GM18508 (cell line): ENCODE measurements around the gene TRPM2.
"Not testable (repeated sequence)": the region's sequence is repeated elsewhere in the genome, so short reads cannot be mapped to it uniquely, and the experiment has no call there.

Experiments used
- ATAC-seq: cut with Tn5 transposase; IDR thresholded peaks from one replicate; pipeline ENCODE4 v1.9.1; 2021; ENCODE audit warnings: moderate number of reproducible peaks; ENCODE audit not compliant: insufficient read depth, unreplicated experiment

Gene TRPM2

DNA sequence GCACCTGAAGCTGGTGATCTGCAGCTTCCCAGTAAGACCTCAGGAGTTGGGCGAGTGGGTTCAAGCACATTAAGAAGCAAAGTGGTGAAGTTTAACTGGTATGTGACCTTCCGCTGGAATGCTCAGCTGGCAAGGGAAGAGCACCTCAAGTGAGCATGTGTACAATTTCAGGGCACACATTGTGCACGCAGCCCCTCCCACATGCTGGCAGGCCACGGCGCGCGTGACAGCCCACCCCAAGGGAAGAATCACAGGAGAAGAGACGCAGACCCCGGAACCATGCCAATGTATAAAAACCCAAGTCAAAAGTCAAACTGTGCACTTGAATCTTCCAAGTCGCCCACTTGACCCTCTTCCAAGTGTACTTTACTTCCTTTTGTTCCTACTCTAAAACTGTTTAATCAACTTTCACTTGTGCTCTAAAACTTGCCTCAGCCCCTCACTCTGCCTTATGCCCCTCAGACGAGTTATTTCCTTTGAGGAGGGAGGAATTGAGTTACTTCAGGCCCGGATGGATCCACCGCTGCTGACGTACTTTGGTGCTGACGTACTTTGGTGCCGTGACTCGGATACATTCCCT lies 121.9 kb downstream of the TRPM2 start:
- no peak for ATAC-seq

DNA sequence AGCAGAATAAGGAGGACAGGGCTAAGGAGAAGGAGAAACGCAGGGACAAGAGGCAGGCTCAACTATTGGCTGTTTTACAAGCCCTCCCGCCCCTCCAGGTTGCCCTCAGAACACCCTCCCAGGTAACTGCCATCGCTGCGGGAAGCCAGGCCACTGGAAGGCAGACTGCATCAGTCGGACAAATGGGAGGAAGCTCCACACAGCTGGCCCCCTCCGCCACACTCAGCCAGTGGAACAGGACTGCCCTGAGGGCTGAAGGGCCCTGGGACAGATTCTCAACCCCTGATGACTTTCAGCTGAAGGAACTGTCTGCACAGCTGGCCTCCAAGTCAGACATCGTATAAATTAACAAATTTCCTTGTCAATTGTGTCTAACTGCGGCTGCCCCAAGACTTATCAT lies 123.7 kb downstream of the TRPM2 start:
- no peak for ATAC-seq

GRCh38 chr21:44477712-44478111 lies 124.3 kb downstream of the TRPM2 start:
- no peak for ATAC-seq

DNA sequence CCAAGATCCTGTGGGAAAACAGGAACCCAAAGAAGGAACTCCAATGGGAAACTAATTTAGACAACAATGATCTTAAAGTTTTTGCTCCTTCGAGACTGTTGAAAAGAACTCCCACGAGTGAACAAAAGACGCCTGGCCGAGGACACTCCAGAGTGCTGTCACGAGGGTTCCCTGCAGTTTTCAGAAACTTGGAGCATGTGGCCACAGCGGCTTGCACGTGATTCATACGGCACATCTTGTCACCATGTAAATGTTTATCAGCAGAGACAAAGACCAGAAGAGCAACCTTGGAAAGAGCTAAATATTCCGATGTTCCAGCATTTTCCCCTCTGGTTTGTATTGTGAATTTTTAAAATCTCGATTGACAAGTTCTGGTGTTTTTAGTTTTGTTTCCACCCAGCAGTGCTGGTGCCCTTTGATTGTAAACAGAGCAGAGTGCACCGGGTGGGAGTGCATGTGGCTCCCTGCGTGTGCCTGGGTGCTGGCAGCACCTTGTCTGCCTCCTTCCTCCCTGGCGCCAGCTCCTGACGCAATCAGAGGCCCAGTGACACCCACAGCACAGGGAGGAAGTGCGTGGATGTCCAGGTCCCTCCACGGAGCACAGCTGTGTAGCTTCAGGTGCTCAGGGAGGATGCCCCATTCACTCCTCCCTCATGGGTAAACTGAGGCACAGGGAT lies 124.8 kb downstream of the TRPM2 start:
- no peak for ATAC-seq

DNA sequence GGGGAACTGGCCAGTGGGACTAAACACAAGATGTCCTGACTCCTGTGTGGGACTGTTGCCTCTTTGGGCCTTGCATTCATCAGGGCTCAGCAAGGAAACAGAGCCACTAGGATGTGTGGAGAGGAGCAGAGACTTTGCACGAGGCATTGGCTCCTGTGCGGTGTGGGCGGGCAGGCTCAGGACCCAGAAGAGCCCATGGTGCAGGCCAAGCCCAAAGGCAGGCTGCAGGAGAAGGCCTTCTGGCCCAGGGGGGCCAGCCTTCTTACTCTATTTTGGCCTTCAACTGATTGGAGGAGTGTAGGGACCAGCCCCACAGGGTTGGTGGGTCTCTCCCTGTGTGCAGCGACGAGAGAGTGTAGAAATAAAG lies 125.4 kb downstream of the TRPM2 start:
- no peak for ATAC-seq

GRCh38 chr21:44479556-44480199 lies 126.3 kb downstream of the TRPM2 start:
- not testable (repeated sequence) for ATAC-seq

GRCh38 chr21:44480200-44481053 lies 127.0 kb downstream of the TRPM2 start:
- no peak for ATAC-seq

GRCh38 chr21:44482581-44483287 lies 129.3 kb downstream of the TRPM2 start:
- no peak for ATAC-seq

DNA sequence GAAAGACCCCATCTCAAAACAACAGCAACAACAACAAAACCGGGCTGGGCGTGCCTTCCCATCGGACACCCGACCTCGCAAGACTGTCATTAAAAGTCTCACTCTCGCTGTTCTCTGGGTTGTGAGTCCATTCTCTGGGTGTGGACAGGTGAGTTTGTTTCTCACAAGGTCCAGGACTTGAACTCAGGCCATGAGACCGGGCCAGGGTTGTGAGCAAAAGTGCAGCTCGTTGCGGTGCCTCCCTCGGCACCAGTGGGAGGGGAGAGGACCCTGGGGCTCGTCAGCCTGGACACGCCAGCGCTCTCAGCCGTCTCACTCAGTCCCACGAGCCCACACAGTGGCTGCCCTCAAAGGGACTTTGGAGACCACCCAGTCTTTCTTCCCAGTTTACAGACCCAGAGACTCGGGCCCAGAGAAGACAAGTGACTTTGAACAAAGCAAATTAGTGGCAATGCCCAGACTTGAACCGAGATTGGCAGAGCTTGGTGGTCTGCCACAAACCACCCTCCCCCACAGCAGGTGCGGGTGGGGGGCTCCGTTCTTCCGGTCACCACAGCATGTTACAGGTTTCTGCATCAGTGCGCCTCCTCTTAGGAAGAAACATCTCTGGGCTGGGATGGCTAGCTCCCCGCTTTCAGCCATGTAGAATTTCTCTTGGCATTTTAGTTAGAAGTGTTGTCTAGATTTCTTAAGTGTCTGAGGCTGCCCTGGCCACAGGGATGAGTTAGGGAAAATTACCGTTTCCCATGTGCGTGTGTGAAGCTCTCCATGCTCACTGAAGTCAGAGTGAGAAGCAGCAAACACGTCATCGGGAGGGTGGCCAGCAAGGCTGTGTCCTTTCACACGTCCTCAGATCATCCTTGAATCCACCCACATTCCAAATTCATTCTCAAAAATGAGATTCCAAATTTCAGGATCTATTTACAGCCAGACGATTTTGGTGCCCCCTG lies 130.1 kb downstream of the TRPM2 start:
- ATAC-seq, result no peak

DNA sequence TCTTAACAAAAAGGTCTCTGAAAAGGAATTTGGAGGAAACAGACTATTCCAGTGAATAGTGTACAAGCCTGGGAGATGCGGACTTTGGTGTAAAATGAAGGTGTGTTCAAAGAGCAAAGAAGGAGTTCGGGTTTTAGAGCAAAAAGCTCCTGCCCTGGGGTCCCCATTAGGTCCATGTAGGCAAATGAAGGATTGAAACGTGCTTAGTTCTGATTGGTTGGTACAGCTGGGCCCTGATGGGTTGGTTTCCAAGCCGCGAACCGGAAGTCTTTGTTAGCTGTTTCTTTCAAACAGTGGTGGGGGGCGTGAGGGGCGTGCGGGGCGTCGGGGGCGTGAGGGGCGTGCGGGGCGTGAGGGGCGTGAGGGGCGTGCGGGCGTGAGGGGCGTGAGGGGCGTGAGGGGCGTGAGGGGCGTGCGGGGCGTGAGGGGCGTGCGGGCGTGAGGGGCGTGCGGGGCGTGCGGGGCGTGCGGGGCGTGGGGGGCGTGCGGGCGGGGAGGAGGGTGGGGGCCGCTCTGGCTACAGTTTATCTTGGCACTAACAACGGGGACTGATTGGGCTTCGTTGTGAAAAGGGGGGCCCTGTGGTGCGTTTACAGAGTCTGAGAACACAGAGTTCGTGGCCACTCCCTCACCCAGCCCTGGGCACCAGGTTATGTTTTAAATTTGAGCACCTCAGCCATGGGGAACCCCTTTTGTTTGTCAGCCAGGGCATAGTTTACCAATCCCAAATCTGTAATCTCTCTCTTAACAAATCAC lies 131.3 kb downstream of the TRPM2 start:
- no peak for ATAC-seq

DNA sequence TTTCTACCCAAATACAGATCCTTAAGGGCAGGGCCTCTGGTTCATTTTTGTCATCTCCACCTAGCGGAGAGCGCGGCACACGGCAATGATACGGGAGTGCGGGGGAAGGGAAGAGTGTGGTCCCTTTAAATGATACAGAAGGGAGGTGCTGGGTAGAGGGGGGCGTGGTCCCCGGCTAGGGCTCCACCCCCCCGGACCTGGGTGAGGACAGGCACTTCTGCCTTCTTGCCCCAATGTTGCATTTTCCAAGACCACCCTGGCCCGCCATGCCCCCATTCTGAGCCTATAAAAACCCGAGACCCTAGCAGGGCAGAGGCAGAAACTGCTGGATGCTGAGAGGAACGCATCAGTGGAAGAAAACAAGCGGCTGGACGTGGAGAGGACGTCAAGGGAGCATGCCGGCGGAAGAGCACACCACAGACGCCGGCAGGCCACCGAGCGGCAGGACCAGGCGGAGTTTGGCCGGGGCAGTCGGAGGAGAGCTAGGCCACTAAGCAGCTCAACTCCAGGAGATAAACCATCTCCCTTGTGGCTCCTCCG lies 131.9 kb downstream of the TRPM2 start:
- no peak for ATAC-seq

GRCh38 chr21:44485796-44486195 lies 132.4 kb downstream of the TRPM2 start:
- ATAC-seq, result no peak

DNA sequence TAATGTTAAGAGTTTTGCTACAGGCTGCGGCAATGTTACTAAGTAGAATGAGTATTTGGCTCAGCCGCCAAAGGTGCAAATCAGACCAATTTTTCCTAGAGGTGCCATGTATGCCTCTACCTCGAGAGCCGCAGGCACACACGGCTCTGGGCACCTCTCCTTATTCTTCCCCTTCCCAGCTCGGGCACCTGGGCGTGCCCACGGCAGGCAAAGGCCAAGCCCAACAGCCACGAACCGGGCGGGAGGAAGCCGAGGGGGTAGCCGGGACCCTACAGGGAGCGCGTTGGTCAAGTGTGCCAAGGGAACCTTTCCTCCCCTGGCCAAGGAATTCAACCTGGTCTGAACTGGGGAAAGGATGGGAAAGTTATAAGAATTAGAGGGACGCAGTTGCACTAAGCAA lies 132.9 kb downstream of the TRPM2 start:
- no peak for ATAC-seq

DNA sequence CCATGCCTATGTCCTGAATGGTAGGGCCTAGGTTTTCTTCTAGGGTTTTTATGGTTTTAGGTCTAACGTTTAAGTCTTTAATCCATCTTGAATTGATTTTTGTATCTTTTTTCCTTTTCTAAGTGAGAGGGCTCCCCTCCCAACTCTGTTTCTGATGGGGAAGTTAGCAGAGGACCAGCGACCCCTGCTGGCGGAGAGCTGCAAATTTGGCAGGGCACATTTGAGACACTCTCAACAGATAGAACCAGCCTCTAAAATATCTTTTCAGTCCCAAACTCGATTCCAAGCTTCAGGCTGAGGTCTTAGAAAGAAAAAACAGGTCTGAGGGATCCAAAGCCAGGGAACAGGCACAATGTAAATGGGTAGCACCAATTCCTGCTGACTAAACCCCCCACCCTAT lies 134.4 kb downstream of the TRPM2 start:
- ATAC-seq, result no peak

DNA sequence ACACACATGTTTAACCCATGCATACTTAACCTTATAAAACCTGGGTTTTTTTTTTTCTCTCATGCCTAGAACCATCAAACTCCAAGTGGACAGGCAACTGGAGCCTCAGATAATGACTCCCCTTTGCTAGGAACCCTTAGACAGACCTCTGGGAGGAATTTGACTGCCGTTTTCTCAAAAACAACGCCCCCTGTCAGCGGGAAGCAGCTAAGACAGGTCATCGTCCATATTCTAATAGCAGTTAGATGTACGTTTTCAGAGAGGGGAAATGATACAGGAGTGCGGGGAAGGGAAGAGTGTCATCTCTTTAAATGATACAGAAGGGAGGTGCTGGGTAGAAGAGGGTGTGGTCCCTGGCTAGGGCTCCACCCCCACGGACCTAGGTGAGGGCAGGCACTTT lies 136.5 kb downstream of the TRPM2 start:
- no peak for ATAC-seq

DNA sequence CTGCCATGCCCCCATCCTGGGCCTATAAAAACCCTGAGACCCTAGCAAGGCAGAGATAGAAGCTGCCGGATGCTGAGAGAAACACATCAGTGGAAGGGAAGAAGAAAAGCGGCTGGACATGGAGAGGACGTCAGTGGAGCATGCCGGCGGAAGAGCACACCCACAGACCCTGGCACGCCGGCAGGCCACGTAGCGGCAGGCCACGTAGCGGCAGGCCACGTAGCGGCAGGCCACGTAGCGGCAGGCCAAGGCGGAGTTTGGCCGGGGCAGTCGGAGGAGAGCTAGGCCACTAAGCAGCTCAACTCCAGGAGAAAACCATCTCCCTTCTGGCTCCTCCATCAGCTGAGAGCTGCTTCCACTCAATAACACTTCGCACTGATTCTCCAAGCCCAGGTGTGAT lies 137.0 kb downstream of the TRPM2 start:
- ATAC-seq, result no peak

DNA sequence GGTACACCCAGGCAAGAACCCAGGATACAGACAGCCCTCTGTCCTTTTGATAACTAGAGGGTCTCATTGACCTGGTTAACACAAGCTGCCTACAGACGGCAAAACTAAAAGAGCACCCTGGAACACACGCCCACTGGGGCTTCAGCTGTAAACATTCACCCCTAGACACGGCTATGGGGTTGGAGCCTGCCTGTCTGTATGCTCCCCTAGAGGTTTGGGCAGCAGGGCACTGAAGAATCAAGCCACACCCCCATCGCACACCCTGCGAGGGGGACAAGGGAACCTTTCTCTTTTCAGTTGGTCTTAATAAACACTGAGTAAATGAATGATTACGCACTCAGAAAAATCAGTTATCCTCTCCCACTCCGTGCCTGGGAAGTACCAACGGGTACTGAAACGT lies 137.4 kb downstream of the TRPM2 start:
- no peak for ATAC-seq
